Measurements from ENCODE around the gene ZKSCAN3. TPM values are rescaled to one million over a fixed set of nuclear protein-coding genes. Genes with fewer than 3 reads are reported as not detected.
A peak's percentile ranks its signal among the peaks of the same experiment; 100 is the strongest.

Gene ZKSCAN3
- polyA plus RNA-seq, 1 donor from 2014 or later = 1.9 TPM

GRCh38 chr6:28335040-28335563, 14.6 kb upstream of the ZKSCAN3 start:
- Mint-ChIP-seq H3K27me3 (no peaks in the 10 kb centered on the region), H3K4me3 (peak overlapping the region in 1 of 4 donors; percentile 29), H3K4me1 (no peaks in the 10 kb centered on the region), H3K9me3 (peaks cover 0 to 5% (median 2%) of the 10 kb centered on the region in 3 donors), H3K36me3 (no peaks in the 10 kb centered on the region), H3K27ac (no peak overlapping the region)

GRCh38 chr6:28335564-28336283, 14.0 kb upstream of the ZKSCAN3 start, which contains the start of gene ZSCAN31:
Gene ZSCAN31, minus strand, starts transcription at chr6:28336148. Its CDS starts 6,465 bp downstream, at chr6:28329683.
- no peak within 1 kb of the TSS for H3K27ac Mint-ChIP-seq
- no peaks in the 10 kb centered on the region for H3K36me3 Mint-ChIP-seq
- H3K4me3 Mint-ChIP-seq = peak within 1 kb of the TSS in 1 of 4 donors; percentile 29
- H3K4me1 Mint-ChIP-seq = no peaks in the 10 kb centered on the region
- H3K27me3 Mint-ChIP-seq = no peaks in the 10 kb centered on the region
- H3K9me3 Mint-ChIP-seq = peaks cover 0 to 11% (median 8%) of the 10 kb centered on the region in 3 donors

GRCh38 chr6:28336284-28337120, 13.2 kb upstream of the ZKSCAN3 start:
- Mint-ChIP-seq H3K27me3 (no peaks in the 10 kb centered on the region), H3K9me3 (peaks cover 0 to 14% (median 10%) of the 10 kb centered on the region in 3 donors), H3K27ac (no peak overlapping the region), H3K4me1 (no peaks in the 10 kb centered on the region), H3K36me3 (no peaks in the 10 kb centered on the region), H3K4me3 (no peak overlapping the region)

- H3K27me3 Mint-ChIP-seq = no peaks in the 10 kb centered on the region
- H3K27ac Mint-ChIP-seq = no peak overlapping the region
- no peak overlapping the region for H3K4me3 Mint-ChIP-seq
- H3K9me3 Mint-ChIP-seq = peaks cover 0 to 14% (median 10%) of the 10 kb centered on the region in 3 donors
- H3K36me3 Mint-ChIP-seq = no peaks in the 10 kb centered on the region
- H3K4me1 Mint-ChIP-seq = no peaks in the 10 kb centered on the region
These were observed 12.6 kb upstream of the ZKSCAN3 start for GRCh38 chr6:28337121-28337520.

- Mint-ChIP-seq H3K9me3 (peaks cover 0 to 14% (median 10%) of the 10 kb centered on the region in 3 donors), H3K36me3 (no peaks in the 10 kb centered on the region), H3K4me3 (peak overlapping the region in 1 of 4 donors; percentile 19), H3K27me3 (peaks cover 12% of the 10 kb centered on the region), H3K4me1 (no peaks in the 10 kb centered on the region), H3K27ac (peak overlapping the region in 1 of 3 donors; percentile 27)
These were observed 9.2 kb upstream of the ZKSCAN3 start for GRCh38 chr6:28340310-28341095.

GRCh38 chr6:28343898-28344677, 5.7 kb upstream of the ZKSCAN3 start:
- Mint-ChIP-seq H3K9me3 (peaks cover 0 to 14% (median 10%) of the 10 kb centered on the region in 3 donors), H3K27ac (no peak overlapping the region), H3K27me3 (peaks cover 16% of the 10 kb centered on the region), H3K36me3 (no peaks in the 10 kb centered on the region), H3K4me3 (no peak overlapping the region), H3K4me1 (no peaks in the 10 kb centered on the region)

- no peak overlapping the region for H3K27ac Mint-ChIP-seq
- H3K27me3 Mint-ChIP-seq = peaks cover 16% of the 10 kb centered on the region
These were observed 4.5 kb upstream of the ZKSCAN3 start for GRCh38 chr6:28345201-28345600.

GRCh38 chr6:28347119-28347518, 2.6 kb upstream of the ZKSCAN3 start:
- H3K4me1 Mint-ChIP-seq = peaks cover 16 to 22% (median 19%) of the 10 kb centered on the region in 3 donors
- H3K4me3 Mint-ChIP-seq = no peak overlapping the region
- peaks cover 2% of the 10 kb centered on the region for H3K36me3 Mint-ChIP-seq
- H3K27me3 Mint-ChIP-seq = peaks cover 16% of the 10 kb centered on the region
- H3K27ac Mint-ChIP-seq = no peak overlapping the region
- H3K9me3 Mint-ChIP-seq = no peaks in the 10 kb centered on the region

More at GRCh38 chr6:28345201-28345600, 4.5 kb upstream of the ZKSCAN3 start:
- Mint-ChIP-seq H3K4me1 (peaks cover 4 to 9% (median 7%) of the 10 kb centered on the region in 3 donors), H3K9me3 (peaks cover 0 to 8% (median 8%) of the 10 kb centered on the region in 3 donors), H3K4me3 (no peak overlapping the region), H3K36me3 (peaks cover 2% of the 10 kb centered on the region)

- Mint-ChIP-seq H3K4me1 (peaks cover 19 to 24% (median 22%) of the 10 kb centered on the region in 3 donors), H3K4me3 (peak overlapping the region; percentile 99 to 100 (median 99)), H3K27me3 (peaks cover 8% of the 10 kb centered on the region), H3K36me3 (peaks cover 2% of the 10 kb centered on the region), H3K9me3 (no peaks in the 10 kb centered on the region), H3K27ac (peak overlapping the region in 2 of 3 donors; percentile 88 to 99)
These were observed 329 bp upstream of the ZKSCAN3 start for GRCh38 chr6:28349344-28349891.

GRCh38 chr6:28351087-28351486, 1.3 kb downstream of the ZKSCAN3 start:
- peaks cover 4% of the 10 kb centered on the region for H3K27me3 Mint-ChIP-seq
- H3K4me1 Mint-ChIP-seq = peaks cover 28 to 32% (median 29%) of the 10 kb centered on the region in 3 donors
- peak overlapping the region; percentile 73 to 99 (median 99) for H3K4me3 Mint-ChIP-seq
- no peaks in the 10 kb centered on the region for H3K9me3 Mint-ChIP-seq
- H3K27ac Mint-ChIP-seq = peak overlapping the region in 1 of 3 donors; percentile 88
- H3K36me3 Mint-ChIP-seq = peaks cover 2% of the 10 kb centered on the region

GRCh38 chr6:28351493-28351925, 1.8 kb downstream of the ZKSCAN3 start:
- Mint-ChIP-seq H3K4me1 (peaks cover 30 to 33% (median 32%) of the 10 kb centered on the region in 3 donors), H3K4me3 (peak overlapping the region in 3 of 4 donors; percentile 69 to 99 (median 73)), H3K27ac (no peak overlapping the region), H3K36me3 (peaks cover 2% of the 10 kb centered on the region), H3K27me3 (peaks cover 4% of the 10 kb centered on the region), H3K9me3 (no peaks in the 10 kb centered on the region)

- Mint-ChIP-seq H3K4me3 (peak overlapping the region in 1 of 4 donors; percentile 54), H3K36me3 (peaks cover 2% of the 10 kb centered on the region), H3K27me3 (no peaks in the 10 kb centered on the region), H3K27ac (peak overlapping the region in 1 of 3 donors; percentile 24), H3K9me3 (no peaks in the 10 kb centered on the region), H3K4me1 (peaks cover 30 to 33% (median 32%) of the 10 kb centered on the region in 3 donors)
These were observed 3.6 kb downstream of the ZKSCAN3 start for GRCh38 chr6:28353356-28353755.

GRCh38 chr6:28353981-28354676, 4.4 kb downstream of the ZKSCAN3 start:
- peak overlapping the region in 1 of 3 donors; percentile 24 for H3K27ac Mint-ChIP-seq
- H3K9me3 Mint-ChIP-seq = no peaks in the 10 kb centered on the region
- H3K27me3 Mint-ChIP-seq = no peaks in the 10 kb centered on the region
- peaks cover 2% of the 10 kb centered on the region for H3K36me3 Mint-ChIP-seq
- H3K4me1 Mint-ChIP-seq = peaks cover 30 to 33% (median 32%) of the 10 kb centered on the region in 3 donors
- H3K4me3 Mint-ChIP-seq = peak overlapping the region in 1 of 4 donors; percentile 54
